GM19397 (cell line): Measurements from ENCODE around the gene LOC128125822.
"Not testable (repeated sequence)": the region's sequence is repeated elsewhere in the genome, so short reads cannot be mapped to it uniquely, and the experiment has no call there.

Source experiments
- ATAC-seq: cut with Tn5 transposase; IDR thresholded peaks from one replicate; pipeline ENCODE4 v1.9.1; 2021; ENCODE audit warnings: mild to moderate bottlenecking, moderate library complexity; ENCODE audit not compliant: unreplicated experiment

LOC128125822 gene

GRCh38 chr6:63572044-63572746, at the start of gene LOC128125822, which contains the start of gene PTP4A1:
Gene LOC128125822, plus strand, starts transcription at chr6:63572480.
Gene PTP4A1, plus strand, starts transcription at chr6:63572480. Its CDS starts 4,401 bp downstream, at chr6:63576881.
- ATAC-seq = peak; percentile 92

DNA sequence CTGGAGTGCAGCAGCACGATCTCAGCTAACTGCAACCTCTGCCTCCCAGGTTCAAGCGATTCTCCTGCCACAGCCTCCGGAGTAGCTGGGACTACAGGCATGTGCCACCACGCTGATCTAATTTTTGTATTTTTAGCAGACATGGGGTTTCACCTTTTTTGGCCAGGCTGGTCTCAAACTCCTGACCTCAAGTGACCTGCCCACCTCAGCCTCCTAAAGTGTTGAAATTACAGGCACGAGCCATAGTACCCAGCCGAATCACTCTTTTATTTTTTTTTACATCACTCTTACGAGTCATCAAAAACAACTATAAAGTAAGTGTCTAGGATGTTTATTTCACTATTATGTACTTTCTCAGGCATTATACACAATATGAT, 49.4 kb upstream of the LOC128125822 start:
- ATAC-seq = not testable (repeated sequence)

DNA sequence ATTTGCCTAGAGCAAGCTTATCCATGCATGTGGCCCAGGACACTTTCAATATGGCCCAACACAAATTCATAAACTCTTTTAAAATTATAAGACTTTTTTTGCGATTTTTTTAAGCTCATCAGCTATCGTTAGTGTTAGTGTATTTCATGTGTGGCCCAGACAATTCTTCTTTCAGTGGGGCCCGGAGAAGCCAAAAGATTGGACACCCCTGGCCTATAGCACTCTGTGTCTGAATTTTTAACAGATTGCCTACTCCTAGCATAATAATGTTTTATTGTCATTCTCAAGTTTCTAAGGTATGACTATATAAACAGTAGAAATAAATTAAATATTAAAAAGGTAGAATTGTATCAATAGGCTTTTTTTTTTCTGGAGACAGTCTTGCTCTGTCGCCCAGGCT, 48.6 kb upstream of the LOC128125822 start:
- ATAC-seq = no peak

- ATAC-seq = peak; percentile 51
Measured at GRCh38 chr6:63525186-63525878, 46.9 kb upstream of the LOC128125822 start.

GRCh38 chr6:63526931-63527330, 45.3 kb upstream of the LOC128125822 start:
- no peak for ATAC-seq

DNA sequence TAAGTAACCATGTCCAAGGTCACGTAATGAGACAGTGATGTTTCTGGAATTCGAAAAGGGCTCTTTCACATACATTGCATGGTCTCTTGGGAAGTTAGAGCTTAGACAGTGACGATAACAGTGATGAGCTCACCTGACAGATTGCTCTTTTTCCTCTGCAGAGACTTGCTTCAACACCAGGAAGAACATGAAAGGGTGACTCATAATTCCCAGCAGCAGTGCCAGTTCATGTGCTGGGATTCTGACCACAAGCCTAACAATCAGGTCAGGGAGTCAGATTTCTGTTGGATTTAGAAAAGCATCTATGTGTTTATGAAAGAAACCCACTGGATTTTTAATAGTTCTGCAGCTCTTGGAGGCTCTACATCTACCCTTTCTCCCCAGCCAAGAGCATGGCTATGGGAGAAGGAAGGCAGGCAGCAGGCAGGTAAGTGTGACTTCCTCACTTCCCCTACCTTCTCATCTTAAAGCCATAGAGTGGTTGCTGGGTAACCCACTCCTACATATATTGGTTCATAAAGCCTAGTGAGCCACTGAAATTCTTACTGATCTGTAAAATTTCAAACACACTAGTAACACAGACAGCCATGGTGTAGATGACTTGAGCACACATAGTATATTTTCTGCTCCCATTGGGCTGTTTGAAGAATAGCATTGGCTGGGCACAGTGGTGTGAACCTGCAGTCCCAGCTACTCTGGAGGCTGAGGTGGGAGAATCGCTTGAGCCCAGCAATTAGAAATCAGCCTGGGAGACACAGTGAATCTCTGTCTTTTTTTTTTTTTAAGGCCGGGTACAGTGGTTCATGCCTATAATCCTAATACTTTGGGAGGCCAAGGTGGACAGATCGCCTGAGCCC, 44.4 kb upstream of the LOC128125822 start:
- no peak for ATAC-seq

- no peak for ATAC-seq
Measured at GRCh38 chr6:63529498-63529897, 42.8 kb upstream of the LOC128125822 start.

GRCh38 chr6:63530182-63530581, 42.1 kb upstream of the LOC128125822 start:
- no peak for ATAC-seq

GRCh38 chr6:63530991-63531390, 41.3 kb upstream of the LOC128125822 start:
- ATAC-seq = no peak

DNA sequence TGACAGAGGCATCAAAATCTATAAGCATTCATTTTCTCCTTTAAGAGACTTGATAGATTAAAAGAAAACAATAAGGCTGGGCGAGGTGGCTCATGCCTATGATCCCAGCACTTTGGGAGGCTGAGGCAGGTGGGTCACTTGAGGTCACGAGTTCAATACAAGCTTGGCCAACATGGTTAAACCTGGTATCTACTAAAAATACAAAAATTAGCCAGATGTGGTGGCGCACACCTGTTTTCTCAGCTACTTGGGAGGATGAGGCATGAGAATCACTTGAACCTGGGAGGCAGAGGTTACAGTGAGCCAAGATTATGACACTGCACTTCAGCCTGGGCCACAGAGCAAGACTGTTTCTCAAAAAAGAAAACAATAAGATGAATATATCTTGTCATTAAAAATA, 39.3 kb upstream of the LOC128125822 start:
- ATAC-seq = no peak

DNA sequence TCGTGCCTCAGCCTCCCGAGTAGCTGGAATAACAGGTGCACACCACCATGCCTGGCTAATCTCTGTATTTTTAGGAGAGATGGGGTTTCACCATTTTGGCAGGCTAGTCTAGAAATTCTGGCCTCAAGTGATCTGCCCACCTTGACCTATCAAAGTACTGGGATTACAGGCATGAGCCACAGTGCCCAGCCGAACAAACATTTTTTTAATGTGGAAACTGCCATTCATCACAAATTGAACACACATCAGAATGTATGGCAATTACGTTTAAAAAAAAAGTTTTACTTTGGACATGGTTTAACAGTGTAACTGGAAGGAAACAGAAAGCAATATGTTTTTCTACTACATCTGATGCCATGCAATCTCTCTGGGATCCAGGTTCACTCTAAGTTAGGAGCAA, 38.3 kb upstream of the LOC128125822 start:
- ATAC-seq = no peak

GRCh38 chr6:63537201-63537958, 34.9 kb upstream of the LOC128125822 start:
- no peak for ATAC-seq

GRCh38 chr6:63537959-63538300, 34.4 kb upstream of the LOC128125822 start:
- no peak for ATAC-seq

DNA sequence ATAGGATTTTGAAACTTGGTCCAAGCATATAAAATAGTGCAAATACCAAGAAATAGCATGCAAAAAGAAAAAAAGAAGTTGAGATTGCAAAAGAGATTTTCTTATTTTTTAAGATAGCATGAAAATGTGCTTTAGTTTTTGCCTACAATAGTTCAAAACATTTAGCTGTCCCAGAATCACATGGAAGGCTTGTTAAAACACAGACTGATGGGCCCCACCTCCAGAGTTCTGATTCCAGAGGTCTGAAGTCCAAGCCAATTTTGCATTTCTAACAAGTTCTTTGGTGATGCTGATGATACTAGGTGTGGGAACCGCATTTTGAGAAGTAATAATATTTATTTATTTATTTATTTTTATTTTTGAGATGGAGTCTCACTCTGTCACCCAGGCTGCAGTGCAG, 33.7 kb upstream of the LOC128125822 start:
- ATAC-seq = no peak

- no peak for ATAC-seq
Measured at GRCh38 chr6:63543001-63543400, 29.3 kb upstream of the LOC128125822 start.

- no peak for ATAC-seq
Measured at GRCh38 chr6:63543982-63544381, 28.3 kb upstream of the LOC128125822 start.

DNA sequence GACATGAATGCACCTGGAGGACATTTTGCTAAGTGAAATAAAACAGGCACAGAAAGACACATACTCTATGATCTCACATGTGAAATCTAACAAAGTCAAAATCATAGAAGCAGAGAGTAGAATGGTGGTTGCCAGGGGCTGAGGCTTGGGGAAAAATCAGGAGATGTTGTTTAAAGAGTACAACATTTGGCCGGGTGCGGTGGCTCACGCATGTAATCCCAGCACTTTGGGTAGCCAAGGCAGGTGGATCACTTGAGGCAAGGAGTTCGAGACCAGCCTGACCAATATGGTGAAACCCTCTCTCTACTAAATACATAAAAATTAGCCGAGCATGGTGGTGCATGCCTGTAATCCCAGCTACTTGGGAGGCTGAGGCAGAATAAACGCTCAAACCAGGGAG, 26.0 kb upstream of the LOC128125822 start:
- no peak for ATAC-seq

- ATAC-seq = no peak
Measured at GRCh38 chr6:63546697-63547096, 25.6 kb upstream of the LOC128125822 start.

- ATAC-seq = no peak
Measured at GRCh38 chr6:63549076-63549475, 23.2 kb upstream of the LOC128125822 start.

GRCh38 chr6:63553208-63553607, 19.1 kb upstream of the LOC128125822 start:
- ATAC-seq = peak; percentile 96

DNA sequence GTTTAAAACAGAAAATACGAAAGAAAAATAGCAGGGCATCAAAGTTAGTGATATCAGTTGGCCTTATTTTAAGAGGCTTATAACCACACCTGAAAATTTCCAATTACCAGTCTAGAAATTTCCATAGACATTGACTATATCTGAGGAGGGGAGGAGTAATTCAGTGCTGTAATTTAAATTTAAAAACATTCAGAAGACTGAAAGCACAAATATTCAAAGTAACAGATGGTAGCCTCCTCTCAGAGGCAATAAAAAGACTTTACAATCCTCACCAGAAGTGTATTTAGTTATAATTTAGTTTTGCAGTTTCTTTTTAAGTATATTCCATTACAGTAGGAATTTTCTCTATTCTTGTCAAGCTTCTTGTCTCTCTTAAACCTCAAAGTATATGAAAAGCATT, 18.4 kb upstream of the LOC128125822 start:
- ATAC-seq = no peak
